HepG2 (cell line): Measurements from ENCODE around the gene SIRPA.

Source experiments
- NR3C1 ChIP-seq: sonication (generic); formaldehyde crosslinking; IDR thresholded peaks from 2 replicates; pipeline ENCODE4 v1.4.0; 2020; ENCODE audit warnings: missing genetic modification reagents
- ZNF282 ChIP-seq: fragments of 450-650 bp; IDR thresholded peaks from 2 replicates; pipeline ENCODE4 v1.6.1; 2018; ENCODE audit not compliant: partially characterized antibody

DNA sequence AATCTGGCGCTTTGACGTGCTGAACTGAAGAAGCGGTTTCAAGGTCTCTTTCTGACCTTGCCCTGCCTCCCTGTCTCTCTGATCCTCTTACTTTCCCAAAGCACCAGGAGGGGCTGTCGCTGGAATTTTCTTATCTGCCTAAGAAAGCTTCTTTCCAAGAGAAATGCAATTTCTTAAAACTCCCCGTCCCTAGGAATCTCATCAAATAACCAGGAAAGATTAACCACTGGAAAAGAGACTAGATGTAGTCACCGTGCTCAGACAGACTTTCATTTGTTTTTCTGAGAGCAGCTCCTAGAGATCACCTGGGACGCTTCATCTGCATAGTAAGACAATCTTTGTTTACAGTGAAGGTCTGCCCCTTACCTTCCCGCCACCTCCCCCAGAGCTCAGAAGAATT lies 60.0 kb downstream of the SIRPA start:
- TF ChIP-seq ZNF282 (no peak), NR3C1 (CRISPR knock-in tag) (no peak)
